HepG2 (cell line): ENCODE data around the gene IER2. TPM values are rescaled to one million over a fixed set of nuclear protein-coding genes. Genes with fewer than 3 reads are reported as not detected.

ENCODE experiments used
- CREB3 ChIP-seq: sonication (generic); formaldehyde crosslinking; IDR thresholded peaks from 2 replicates; pipeline ENCODE4 v1.5.0; 2020; ENCODE audit warnings: missing genetic modification reagents
- GLMP ChIP-seq: sonication (generic); formaldehyde crosslinking; IDR thresholded peaks from 2 replicates; pipeline ENCODE4 v1.9.0; 2021; ENCODE audit warnings: missing genetic modification reagents, mild to moderate bottlenecking, borderline replicate concordance
- MTA1 ChIP-seq: sonication (generic); formaldehyde crosslinking; IDR thresholded peaks from 2 replicates; pipeline ENCODE4 v1.4.0; 2020; ENCODE audit warnings: missing genetic modification reagents, mild to moderate bottlenecking, borderline replicate concordance
- POGK ChIP-seq: sonication (generic); formaldehyde crosslinking; conservative IDR thresholded peaks from 2 replicates; pipeline ENCODE4 v1.8.0; 2022; ENCODE audit warnings: mild to moderate bottlenecking, moderate library complexity, missing genetic modification reagents
- RARA ChIP-seq: IDR thresholded peaks from 2 replicates; pipeline ENCODE4 v1.6.1; 2016; ENCODE audit warnings: missing genetic modification reagents, missing compliant biosample characterization
- SSRP1 ChIP-seq: IDR thresholded peaks from 2 replicates; pipeline ENCODE4 v1.6.1; 2016; ENCODE audit warnings: control low read depth
- TCF7L2 ChIP-seq: IDR thresholded peaks from 2 replicates; pipeline ENCODE4 v1.6.1; 2011; ENCODE audit warnings: mild to moderate bottlenecking, low read depth, low read length, moderate library complexity
- ZBTB21 ChIP-seq: sonication (generic); formaldehyde crosslinking; IDR thresholded peaks from 2 replicates; pipeline ENCODE4 v1.4.0; 2020; ENCODE audit warnings: missing genetic modification reagents
- ZBTB49 ChIP-seq: sonication (generic); formaldehyde crosslinking; IDR thresholded peaks from 2 replicates; pipeline ENCODE4 v1.4.0; 2020; ENCODE audit warnings: missing genetic modification reagents, borderline replicate concordance
- ZHX2 ChIP-seq, 2 experiments: sonication (generic) in 1 of 2; formaldehyde crosslinking in 1 of 2; IDR thresholded peaks; 2 replicates each; pipeline versions ENCODE4 v1.6.1 to v1.9.0; 2014 to 2022; ENCODE audit warnings: antibody characterized with exemption in 1 of 2, borderline replicate concordance in 1 of 2, inconsistent platforms in 1 of 2, low read depth in 1 of 2, missing genetic modification reagents in 1 of 2
- ZNF564 ChIP-seq: sonication (generic); formaldehyde crosslinking; IDR thresholded peaks from 2 replicates; pipeline ENCODE4 v1.8.1; 2023; ENCODE audit warnings: mild to moderate bottlenecking, missing genetic modification reagents
- ZNF878 ChIP-seq: sonication (generic); formaldehyde crosslinking; IDR thresholded peaks from 2 replicates; pipeline ENCODE4 v1.8.1; 2023; ENCODE audit warnings: mild to moderate bottlenecking, missing genetic modification reagents, moderate library complexity
- polyA plus RNA-seq, 8 experiments: library from polyadenylated mRNA; depleted of rRNA in 3 of 8; stranded (reverse) in 7 of 8; unstranded in 1 of 8; fragments of >200 nt; fragmentation: Illumina TruSeq in 4 of 8; extraction: Trizol in 4 of 8; gene quantifications; 2 replicates each; pipeline versions ENCODE4 v1.2.1 to v1.2.3, GENCODE V29; 2011 to 2016; ENCODE audit warnings: low read depth in 4 of 8, missing spikeins in 1 of 8, mixed read lengths in 1 of 8; ENCODE audit not compliant: insufficient read depth in 1 of 8
- total RNA-seq, 5 experiments: library from RNA; depleted of rRNA; stranded (reverse); fragments of >200 nt; fragmentation: Illumina TruSeq; extraction: Trizol; gene quantifications; 2 replicates each; pipeline ENCODE4 v1.2.3, GENCODE V29; 2016; ENCODE audit warnings: low read depth in 1 of 5

Gene IER2
- total and polyA plus RNA-seq, 2 of the 13 experiments (the other 11 are each of a cell fraction or from before 2014, with no cell fraction given): 10.1 to 14.3 TPM

GRCh38 chr19:13154241-13154778 is 4.1 kb downstream of the IER2 start (continued):
- TF ChIP-seq POGK (CRISPR knock-in tag): 0 out of 2 replicates have a peak, but pooled peaks have one; percentile 19
- TF ChIP-seq ZHX2 (IDR thresholded peaks at IDR 0.05; ENCODE audit: low read depth): peak; percentile 64; the same call in 1 of the 2 replicates
- no peak for TF ChIP-seq ZHX2 (CRISPR knock-in tag; IDR thresholded peaks at IDR 0.05; ENCODE audit: borderline replicate concordance)
- TF ChIP-seq ZBTB21 (CRISPR knock-in tag): peak; percentile 91
- TF ChIP-seq TCF7L2: no peak
- no peak for TF ChIP-seq GLMP (CRISPR knock-in tag)
- no peak; the same call in 1 of the 2 replicates for TF ChIP-seq SSRP1 (CRISPR knock-in tag)
- TF ChIP-seq CREB3 (CRISPR knock-in tag): no peak
- TF ChIP-seq ZNF878 (CRISPR knock-in tag): 0 out of 2 replicates have a peak, but pooled peaks have one; percentile 66
- TF ChIP-seq RARA (CRISPR knock-in tag): peak; percentile 53
- no peak for TF ChIP-seq ZBTB49 (CRISPR knock-in tag)
- TF ChIP-seq MTA1 (CRISPR knock-in tag): no peak
- no peak for TF ChIP-seq ZNF564 (CRISPR knock-in tag)
